SK-N-SH (cell line): ENCODE results near the gene ASTN2.

Experiments
- CTCF ChIP-seq: fragments of 200-600 bp; sonication (generic); IDR thresholded peaks from 2 replicates; pipeline ENCODE4 v1.6.1; 2017; ENCODE audit warnings: antibody characterized with exemption, mild to moderate bottlenecking, moderate library complexity
- EZH2phosphoT487 ChIP-seq: fragments of 200-600 bp; sonication (generic); IDR thresholded peaks from 2 replicates; pipeline ENCODE4 v1.6.1; 2017; ENCODE audit warnings: low read depth, mixed run types, mild to moderate bottlenecking, antibody characterized with exemption, moderate library complexity, borderline replicate concordance
- GABPA ChIP-seq: IDR thresholded peaks from 2 replicates; pipeline ENCODE4 v1.4.0; 2012; ENCODE audit warnings: low read depth, mild to moderate bottlenecking
- MXI1 ChIP-seq: IDR thresholded peaks from 2 replicates; pipeline ENCODE4 v1.6.1; 2012; ENCODE audit warnings: mild to moderate bottlenecking, low read depth, low read length, improper control_type of control experiment
- NRF1 ChIP-seq: IDR thresholded peaks from 2 replicates; pipeline ENCODE4 v1.6.1; 2012; ENCODE audit warnings: low read depth, mild to moderate bottlenecking, low read length
- PBX3 ChIP-seq: IDR thresholded peaks from 2 replicates; pipeline ENCODE4; 2012
- POLR2AphosphoS5 ChIP-seq: IDR thresholded peaks from 2 replicates; pipeline ENCODE4 v1.6.1; 2012; ENCODE audit warnings: low read depth, low read length
- RCOR1 ChIP-seq: fragments of 150-350 bp; IDR thresholded peaks from 2 replicates; pipeline ENCODE4 v1.6.1; 2017; ENCODE audit warnings: antibody characterized with exemption, low read length
- TAF1 ChIP-seq: IDR thresholded peaks from 2 replicates; pipeline ENCODE4 v1.6.1; 2012; ENCODE audit warnings: low read depth, mild to moderate bottlenecking, low read length, moderate library complexity, borderline replicate concordance
- TCF12 ChIP-seq: IDR thresholded peaks from 2 replicates; pipeline ENCODE4 v1.4.0; 2012
- TEAD4 ChIP-seq: IDR thresholded peaks from 2 replicates; pipeline ENCODE4 v1.4.0; 2012; ENCODE audit warnings: mild to moderate bottlenecking, borderline replicate concordance; ENCODE audit not compliant: insufficient read depth
- USF2 ChIP-seq: fragments of 150-350 bp; IDR thresholded peaks from 2 replicates; pipeline ENCODE4 v1.6.1; 2017; ENCODE audit warnings: antibody characterized with exemption, low read length, low read depth, borderline replicate concordance
- YY1 ChIP-seq: IDR thresholded peaks from 2 replicates; pipeline ENCODE4 v1.4.0; 2012; ENCODE audit warnings: low read depth, mild to moderate bottlenecking
- ZBTB33 ChIP-seq: IDR thresholded peaks from 2 replicates; pipeline ENCODE4 v1.4.0; 2012; ENCODE audit warnings: low read depth, borderline replicate concordance

GRCh38 chr9:117014061-117014460 lies 400.8 kb downstream of the ASTN2 start:
- TF ChIP-seq CTCF (no peak), ZBTB33 (no peak), POLR2AphosphoS5 (no peak), TEAD4 (no peak), TAF1 (no peak), TCF12 (no peak), USF2 (no peak), GABPA (no peak), NRF1 (no peak), EZH2phosphoT487 (no peak), YY1 (no peak), RCOR1 (no peak), PBX3 (no peak), MXI1 (no peak)
